HepG2 (cell line): ENCODE data around the gene ARL2. TPM values are rescaled to one million over a fixed set of nuclear protein-coding genes. Genes with fewer than 3 reads are reported as not detected.

Source experiments
- ARNTL ChIP-seq: sonication (generic); formaldehyde crosslinking; IDR thresholded peaks from 2 replicates; pipeline ENCODE4 v1.4.0; 2020; ENCODE audit warnings: mild to moderate bottlenecking, missing genetic modification reagents
- FOXA3 ChIP-seq: IDR thresholded peaks from 2 replicates; pipeline ENCODE4 v1.6.1; 2016; ENCODE audit warnings: missing genetic modification reagents, missing compliant biosample characterization
- FOXK2 ChIP-seq: fragments of 450-650 bp; IDR thresholded peaks from 2 replicates; pipeline ENCODE4 v1.6.1; 2016
- HDAC1 ChIP-seq: sonication (generic); formaldehyde crosslinking; IDR thresholded peaks from 2 replicates; pipeline ENCODE4 v1.5.1; 2020; ENCODE audit warnings: mild to moderate bottlenecking, missing genetic modification reagents
- HMGA1 ChIP-seq: sonication (generic); formaldehyde crosslinking; conservative IDR thresholded peaks from 2 replicates; pipeline ENCODE4 v1.4.0; 2020; ENCODE audit warnings: missing genetic modification reagents
- THAP9 ChIP-seq: sonication (generic); formaldehyde crosslinking; IDR thresholded peaks from 2 replicates; pipeline ENCODE4; 2020; ENCODE audit warnings: missing genetic modification reagents, mild to moderate bottlenecking, borderline replicate concordance
- ZBTB33 ChIP-seq: sonication (generic); formaldehyde crosslinking; IDR thresholded peaks from 2 replicates; pipeline ENCODE4 v1.4.0; 2020; ENCODE audit warnings: missing genetic modification reagents
- ZNF281 ChIP-seq: sonication (generic); formaldehyde crosslinking; IDR thresholded peaks from 2 replicates; pipeline ENCODE4 v1.4.0; 2020; ENCODE audit warnings: missing genetic modification reagents, borderline replicate concordance
- ZNF432 ChIP-seq: sonication (generic); formaldehyde crosslinking; IDR thresholded peaks from 2 replicates; pipeline ENCODE4 v1.5.0; 2020; ENCODE audit warnings: missing genetic modification reagents, mild to moderate bottlenecking, borderline replicate concordance
- ZNF501 ChIP-seq: sonication (generic); formaldehyde crosslinking; IDR thresholded peaks from 2 replicates; pipeline ENCODE4 v1.5.1; 2020; ENCODE audit warnings: mild to moderate bottlenecking, moderate library complexity, missing genetic modification reagents
- ZNF646 ChIP-seq: sonication (generic); formaldehyde crosslinking; IDR thresholded peaks from 2 replicates; pipeline ENCODE4 v1.9.0; 2021; ENCODE audit warnings: mild to moderate bottlenecking, missing genetic modification reagents
- ZNF879 ChIP-seq: sonication (generic); formaldehyde crosslinking; IDR thresholded peaks from 2 replicates; pipeline ENCODE4 v1.8.1; 2023; ENCODE audit warnings: missing genetic modification reagents
- polyA plus RNA-seq, 8 experiments: library from polyadenylated mRNA; depleted of rRNA in 3 of 8; stranded (reverse) in 7 of 8; unstranded in 1 of 8; fragments of >200 nt; fragmentation: Illumina TruSeq in 4 of 8; extraction: Trizol in 4 of 8; gene quantifications; 2 replicates each; pipeline versions ENCODE4 v1.2.1 to v1.2.3, GENCODE V29; 2011 to 2016; ENCODE audit warnings: low read depth in 4 of 8, missing spikeins in 1 of 8, mixed read lengths in 1 of 8; ENCODE audit not compliant: insufficient read depth in 1 of 8
- total RNA-seq, 5 experiments: library from RNA; depleted of rRNA; stranded (reverse); fragments of >200 nt; fragmentation: Illumina TruSeq; extraction: Trizol; gene quantifications; 2 replicates each; pipeline ENCODE4 v1.2.3, GENCODE V29; 2016; ENCODE audit warnings: low read depth in 1 of 5

ARL2 gene
- total and polyA plus RNA-seq, 2 of the 13 experiments (the other 11 are each of a cell fraction or from before 2014, with no cell fraction given), result 82.9 to 84.4 TPM

GRCh38 chr11:65060913-65061408, 47.0 kb downstream of the ARL2 start (continued):
- TF ChIP-seq ZNF281, result no peak
- TF ChIP-seq ZNF432 (CRISPR knock-in tag), result no peak
- no peak for TF ChIP-seq HMGA1 (CRISPR knock-in tag)
- TF ChIP-seq FOXK2, result no peak
- no peak for TF ChIP-seq ARNTL (CRISPR knock-in tag)
- no peak for TF ChIP-seq ZNF879 (CRISPR knock-in tag)
- no peak for TF ChIP-seq ZNF646
- no peak for TF ChIP-seq THAP9 (CRISPR knock-in tag)
- TF ChIP-seq FOXA3 (CRISPR knock-in tag), result no peak
- no peak for TF ChIP-seq HDAC1 (CRISPR knock-in tag)
- TF ChIP-seq ZNF501 (CRISPR knock-in tag), result peak; percentile 15; the same call in 1 of the 2 replicates
- peak; percentile 86 for TF ChIP-seq ZBTB33
